ENCODE measurements around the gene MSANTD2. TPM values are rescaled to one million over a fixed set of nuclear protein-coding genes. Genes with fewer than 3 reads are reported as not detected.
A peak's percentile ranks its signal among the peaks of the same experiment; 100 is the strongest.
"Not testable (repeated sequence)": the region's sequence is repeated elsewhere in the genome, so short reads cannot be mapped to it uniquely, and the experiment has no call there.

The MSANTD2 gene
- total and polyA plus RNA-seq, 8 donors, result 9.4 to 46.3 (median 39.9) TPM

GRCh38 chr11:124778281-124778680 is 21.9 kb downstream of the MSANTD2 start:
- Histone ChIP-seq H3K9me3 (no peaks in the 10 kb centered on the region), H3K36me3 (no peaks in the 10 kb centered on the region), H3K4me1 (no peaks in the 10 kb centered on the region), H3K27me3 (no peaks in the 10 kb centered on the region), H3K27ac (no peak overlapping the region), H3K4me3 (no peak overlapping the region)
- ATAC-seq, result no peak
- no peak for TF ChIP-seq CTCF (IDR thresholded peaks at IDR 0.05)
- DNase-seq, result no peak
- intact Hi-C loops (cut with DNase I), result no loop called here

- ATAC-seq (no peak), DNase-seq (no peak)
- peaks cover 0 to 4% of the 10 kb centered on the region in 2 donors for H3K36me3 ChIP-seq
- H3K4me1 ChIP-seq, result no peaks in the 10 kb centered on the region
- no peak overlapping the region for H3K4me3 ChIP-seq
- no peak for TF ChIP-seq CTCF (IDR thresholded peaks at IDR 0.05)
- intact Hi-C loops (cut with DNase I), result no loop called here
- no peak overlapping the region for H3K27ac ChIP-seq
- H3K27me3 ChIP-seq, result no peaks in the 10 kb centered on the region
- H3K9me3 ChIP-seq, result no peaks in the 10 kb centered on the region
Measured at GRCh38 chr11:124776865-124777645, 23.2 kb downstream of the MSANTD2 start.

- intact Hi-C loops (cut with DNase I); H3K4me1 ChIP-seq; H3K27me3 ChIP-seq; DNase-seq; H3K9me3 ChIP-seq; H3K27ac ChIP-seq; ATAC-seq; H3K4me3 ChIP-seq: not testable (repeated sequence)
- peaks cover 0 to 27% of the 10 kb centered on the region in 2 donors for H3K36me3 ChIP-seq
Measured at GRCh38 chr11:124770959-124771358, 29.2 kb downstream of the MSANTD2 start.

- Histone ChIP-seq H3K27ac (peak overlapping the region in 1 of 2 donors; percentile 39), H3K4me3 (no peak overlapping the region), H3K9me3 (no peaks in the 10 kb centered on the region), H3K4me1 (peaks cover 3 to 5% of the 10 kb centered on the region in 2 donors), H3K27me3 (no peaks in the 10 kb centered on the region), H3K36me3 (peaks cover 0 to 27% of the 10 kb centered on the region in 2 donors)
- TF ChIP-seq CTCF (IDR thresholded peaks at IDR 0.05), result no peak
- ATAC-seq (peak; percentile 21), DNase-seq (no peak)
- intact Hi-C loops (cut with DNase I), result no loop called here
Measured at GRCh38 chr11:124769806-124770774, 30.1 kb downstream of the MSANTD2 start.

- H3K27ac ChIP-seq, result peak overlapping the region in 1 of 2 donors; percentile 39
- peaks cover 0 to 27% of the 10 kb centered on the region in 2 donors for H3K36me3 ChIP-seq
- peak; percentile 85 for ATAC-seq
Measured at GRCh38 chr11:124768914-124769313, 31.3 kb downstream of the MSANTD2 start.

More at GRCh38 chr11:124768914-124769313, 31.3 kb downstream of the MSANTD2 start:
- Histone ChIP-seq H3K4me1 (peaks cover 7 to 11% of the 10 kb centered on the region in 2 donors), H3K4me3 (no peak overlapping the region), H3K9me3 (no peaks in the 10 kb centered on the region), H3K27me3 (no peaks in the 10 kb centered on the region)
- no peak for DNase-seq
- TF ChIP-seq CTCF (IDR thresholded peaks at IDR 0.05), result no peak
- intact Hi-C loops (cut with DNase I), result no loop called here

Measured in left lung (tissue), 10 donors.